ENCODE measurements around the gene TMEM179B.

GRCh38 chr11:62811659-62812058, 24.5 kb downstream of the TMEM179B start:
- TF ChIP-seq POLR2A (IDR thresholded peaks at IDR 0.05) (no peak), POLR2AphosphoS5 (IDR thresholded peaks at IDR 0.05) (no peak)
- TF ChIP-seq, protein P1, sequence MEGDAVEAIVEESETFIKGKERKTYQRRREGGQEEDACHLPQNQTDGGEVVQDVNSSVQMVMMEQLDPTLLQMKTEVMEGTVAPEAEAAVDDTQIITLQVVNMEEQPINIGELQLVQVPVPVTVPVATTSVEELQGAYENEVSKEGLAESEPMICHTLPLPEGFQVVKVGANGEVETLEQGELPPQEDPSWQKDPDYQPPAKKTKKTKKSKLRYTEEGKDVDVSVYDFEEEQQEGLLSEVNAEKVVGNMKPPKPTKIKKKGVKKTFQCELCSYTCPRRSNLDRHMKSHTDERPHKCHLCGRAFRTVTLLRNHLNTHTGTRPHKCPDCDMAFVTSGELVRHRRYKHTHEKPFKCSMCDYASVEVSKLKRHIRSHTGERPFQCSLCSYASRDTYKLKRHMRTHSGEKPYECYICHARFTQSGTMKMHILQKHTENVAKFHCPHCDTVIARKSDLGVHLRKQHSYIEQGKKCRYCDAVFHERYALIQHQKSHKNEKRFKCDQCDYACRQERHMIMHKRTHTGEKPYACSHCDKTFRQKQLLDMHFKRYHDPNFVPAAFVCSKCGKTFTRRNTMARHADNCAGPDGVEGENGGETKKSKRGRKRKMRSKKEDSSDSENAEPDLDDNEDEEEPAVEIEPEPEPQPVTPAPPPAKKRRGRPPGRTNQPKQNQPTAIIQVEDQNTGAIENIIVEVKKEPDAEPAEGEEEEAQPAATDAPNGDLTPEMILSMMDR (IDR thresholded peaks at IDR 0.05 in 8 of 11, conservative IDR thresholded peaks at IDR 0.05 in 3 of 11) = no peak
